WTC11 (cell line): ENCODE measurements around the gene SOCS2. TPM values are rescaled to one million over a fixed set of nuclear protein-coding genes. Genes with fewer than 3 reads are reported as not detected.

Source experiments
- ATAC-seq: fragments of 200-7000 bp; cut with Tn5 transposase; 2 replicates; pipeline ENCODE4 v1.10.0; 2021; ENCODE audit warnings: mild to moderate bottlenecking, moderate library complexity
- CTCF ChIA-PET: fragments of 300-600 bp; sonication (Branson Sonifier 250); formaldehyde crosslinking; loops from one replicate; lab custom pipeline; 2021; ENCODE audit warnings: antibody characterized with exemption; lab: Charles Lee
- POLR2A ChIA-PET: fragments of 350-600 bp; sonication (Branson Sonifier 250); formaldehyde crosslinking; loops from one replicate; lab custom pipeline; 2021; ENCODE audit warnings: antibody characterized with exemption; lab: Charles Lee
- DNase-seq: peaks from one replicate; pipeline ENCODE4 v3.0.0; 2021; ENCODE audit warnings: low spot score
- H3K27ac Mint-ChIP-seq: 2 replicates; pipeline ENCODE4 v1.8.0; 2021; ENCODE audit warnings: mixed read lengths
- H3K27me3 Mint-ChIP-seq: 2 replicates; pipeline ENCODE4 v1.8.0; 2021; ENCODE audit warnings: low read depth, mild to moderate bottlenecking, moderate library complexity, mixed read lengths
- H3K36me3 Mint-ChIP-seq: 2 replicates; pipeline ENCODE4 v1.8.0; 2021; ENCODE audit warnings: mixed read lengths
- H3K4me1 Mint-ChIP-seq: 2 replicates; pipeline ENCODE4 v1.8.0; 2022; ENCODE audit warnings: mixed read lengths
- H3K4me3 Mint-ChIP-seq: 2 replicates; pipeline ENCODE4 v1.8.0; 2021; ENCODE audit warnings: mild to moderate bottlenecking, moderate library complexity, mixed read lengths
- H3K9me3 Mint-ChIP-seq: 2 replicates; pipeline ENCODE4 v1.8.0; 2021; ENCODE audit warnings: mixed read lengths
- CDX4 ChIP-seq: fragments of 250-450 bp; sonication (Bioruptor Pico); IDR thresholded peaks from 2 replicates; pipeline ENCODE4 v1.9.0; 2021; ENCODE audit warnings: moderate library complexity, mild to moderate bottlenecking, inconsistent platforms, borderline replicate concordance
- ERG ChIP-seq: fragments of 250-450 bp; sonication (Bioruptor Pico); IDR thresholded peaks from 2 replicates; pipeline ENCODE4 v1.8.0; 2021; ENCODE audit warnings: mild to moderate bottlenecking
- ETV6 ChIP-seq: sonication (generic); formaldehyde crosslinking; IDR thresholded peaks from 2 replicates; pipeline ENCODE4 v1.8.1; 2022; ENCODE audit warnings: mild to moderate bottlenecking, missing genetic modification reagents
- GABPB1 ChIP-seq: sonication (generic); formaldehyde crosslinking; IDR thresholded peaks from 2 replicates; pipeline ENCODE4 v1.8.1; 2023; ENCODE audit warnings: mild to moderate bottlenecking, missing genetic modification reagents
- MAX ChIP-seq: sonication (generic); formaldehyde crosslinking; IDR thresholded peaks from 2 replicates; pipeline ENCODE4 v1.8.0; 2022; ENCODE audit warnings: mild to moderate bottlenecking, missing genetic modification reagents
- MXD4 ChIP-seq: fragments of 250-450 bp; sonication (Bioruptor Pico); IDR thresholded peaks from 2 replicates; pipeline ENCODE4 v1.8.0; 2021; ENCODE audit warnings: mild to moderate bottlenecking, moderate library complexity, borderline replicate concordance
- NR2C2 ChIP-seq: sonication (generic); formaldehyde crosslinking; IDR thresholded peaks from 2 replicates; pipeline ENCODE4 v1.8.0; 2022; ENCODE audit warnings: mild to moderate bottlenecking, missing genetic modification reagents
- OVOL2 ChIP-seq: fragments of 250-450 bp; sonication (Bioruptor Pico); IDR thresholded peaks from 2 replicates; pipeline ENCODE4 v1.9.0; 2021; ENCODE audit warnings: mild to moderate bottlenecking, borderline replicate concordance
- SMAD4 ChIP-seq: sonication (generic); formaldehyde crosslinking; IDR thresholded peaks from 2 replicates; pipeline ENCODE4 v1.8.0; 2022; ENCODE audit warnings: mild to moderate bottlenecking, missing genetic modification reagents
- USF1 ChIP-seq: sonication (generic); formaldehyde crosslinking; IDR thresholded peaks from 2 replicates; pipeline ENCODE4 v1.8.0; 2022; ENCODE audit warnings: mild to moderate bottlenecking, missing genetic modification reagents
- ZMAT4 ChIP-seq: fragments of 250-450 bp; sonication (Bioruptor Pico); IDR thresholded peaks from 2 replicates; pipeline ENCODE4 v1.9.0; 2021; ENCODE audit warnings: mild to moderate bottlenecking
- ZNF219 ChIP-seq: sonication (generic); formaldehyde crosslinking; IDR thresholded peaks from 2 replicates; pipeline ENCODE4 v1.8.0; 2023; ENCODE audit warnings: missing genetic modification reagents, mild to moderate bottlenecking, borderline replicate concordance
- ZNF317 ChIP-seq: sonication (generic); formaldehyde crosslinking; IDR thresholded peaks from 2 replicates; pipeline ENCODE4 v1.8.1; 2023; ENCODE audit warnings: low read depth, mild to moderate bottlenecking, moderate library complexity, missing genetic modification reagents, borderline replicate concordance
- ZNF416 ChIP-seq: fragments of 250-450 bp; sonication (Bioruptor Pico); IDR thresholded peaks from 2 replicates; pipeline ENCODE4 v1.9.0; 2021; ENCODE audit warnings: mild to moderate bottlenecking, inconsistent platforms
- ZNF423 ChIP-seq: fragments of 250-450 bp; sonication (Bioruptor Pico); IDR thresholded peaks from 2 replicates; pipeline ENCODE4 v2.1.2; 2022; ENCODE audit warnings: mild to moderate bottlenecking, moderate library complexity
- total RNA-seq: library from RNA; stranded (reverse); gene quantifications from 3 replicates; pipeline ENCODE4 v1.2.3, GENCODE V29; 2021
- TF ChIP-seq, protein P1 (sequence below): sonication (generic); formaldehyde crosslinking; conservative IDR thresholded peaks from 2 replicates; pipeline ENCODE4 v1.8.1; 2022; ENCODE audit warnings: mild to moderate bottlenecking, missing genetic modification reagents
- TF ChIP-seq, protein P2 (sequence below): sonication (generic); formaldehyde crosslinking; IDR thresholded peaks from 2 replicates; pipeline ENCODE4 v1.8.0; 2022; ENCODE audit warnings: mild to moderate bottlenecking, missing genetic modification reagents
- TF ChIP-seq, protein P3 (sequence below): sonication (generic); formaldehyde crosslinking; IDR thresholded peaks from 2 replicates; pipeline ENCODE4 v1.8.1; 2022; ENCODE audit warnings: mild to moderate bottlenecking, missing genetic modification reagents, moderate library complexity, borderline replicate concordance
- TF ChIP-seq, protein P4 (sequence below): sonication (generic); formaldehyde crosslinking; IDR thresholded peaks from 2 replicates; pipeline ENCODE4 v1.8.0; 2022; ENCODE audit warnings: mild to moderate bottlenecking, missing genetic modification reagents
- TF ChIP-seq, protein P5 (sequence below): sonication (generic); formaldehyde crosslinking; IDR thresholded peaks from 2 replicates; pipeline ENCODE4 v1.8.1; 2022; ENCODE audit warnings: missing genetic modification reagents, borderline replicate concordance

The SOCS2 gene
- total RNA-seq, 1 experiment from 2014 or later, result 44.4 TPM

GRCh38 chr12:93618891-93619410 is 46.5 kb downstream of the SOCS2 start:
- H3K36me3 Mint-ChIP-seq, result 0 out of 2 replicates have a peak, but pooled peaks cover 5% of the 10 kb centered on the region
- H3K4me1 Mint-ChIP-seq, result peaks cover 30% of the 10 kb centered on the region
- TF ChIP-seq, protein P1, sequence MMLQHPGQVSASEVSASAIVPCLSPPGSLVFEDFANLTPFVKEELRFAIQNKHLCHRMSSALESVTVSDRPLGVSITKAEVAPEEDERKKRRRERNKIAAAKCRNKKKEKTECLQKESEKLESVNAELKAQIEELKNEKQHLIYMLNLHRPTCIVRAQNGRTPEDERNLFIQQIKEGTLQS, result no peak
- TF ChIP-seq ZNF317 (CRISPR knock-in tag) (no peak), USF1 (CRISPR knock-in tag) (no peak), MXD4 (CRISPR knock-in tag) (no peak), GABPB1 (CRISPR knock-in tag) (no peak), NR2C2 (no peak), MAX (CRISPR knock-in tag) (no peak), ETV6 (no peak), ZNF423 (CRISPR knock-in tag) (no peak), ZNF416 (CRISPR knock-in tag) (no peak)
- TF ChIP-seq, protein P2, sequence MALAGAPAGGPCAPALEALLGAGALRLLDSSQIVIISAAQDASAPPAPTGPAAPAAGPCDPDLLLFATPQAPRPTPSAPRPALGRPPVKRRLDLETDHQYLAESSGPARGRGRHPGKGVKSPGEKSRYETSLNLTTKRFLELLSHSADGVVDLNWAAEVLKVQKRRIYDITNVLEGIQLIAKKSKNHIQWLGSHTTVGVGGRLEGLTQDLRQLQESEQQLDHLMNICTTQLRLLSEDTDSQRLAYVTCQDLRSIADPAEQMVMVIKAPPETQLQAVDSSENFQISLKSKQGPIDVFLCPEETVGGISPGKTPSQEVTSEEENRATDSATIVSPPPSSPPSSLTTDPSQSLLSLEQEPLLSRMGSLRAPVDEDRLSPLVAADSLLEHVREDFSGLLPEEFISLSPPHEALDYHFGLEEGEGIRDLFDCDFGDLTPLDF (CRISPR knock-in tag), result no peak
- TF ChIP-seq, protein P3, sequence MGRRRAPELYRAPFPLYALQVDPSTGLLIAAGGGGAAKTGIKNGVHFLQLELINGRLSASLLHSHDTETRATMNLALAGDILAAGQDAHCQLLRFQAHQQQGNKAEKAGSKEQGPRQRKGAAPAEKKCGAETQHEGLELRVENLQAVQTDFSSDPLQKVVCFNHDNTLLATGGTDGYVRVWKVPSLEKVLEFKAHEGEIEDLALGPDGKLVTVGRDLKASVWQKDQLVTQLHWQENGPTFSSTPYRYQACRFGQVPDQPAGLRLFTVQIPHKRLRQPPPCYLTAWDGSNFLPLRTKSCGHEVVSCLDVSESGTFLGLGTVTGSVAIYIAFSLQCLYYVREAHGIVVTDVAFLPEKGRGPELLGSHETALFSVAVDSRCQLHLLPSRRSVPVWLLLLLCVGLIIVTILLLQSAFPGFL (CRISPR knock-in tag), result no peak
- no peak for ATAC-seq
- DNase-seq, result no peak
- H3K27ac Mint-ChIP-seq, result no peak overlapping the region
- ChIA-PET POLR2A (no interaction called here), CTCF (interaction anchor here (1.2 kb wide), 1 partner anchor 483 kb away, joined by 3 read pairs; no protein-coding TSS in a partner anchor)
- no peak overlapping the region for H3K4me3 Mint-ChIP-seq
- no peaks in the 10 kb centered on the region; the same call in 1 of the 2 replicates for H3K27me3 Mint-ChIP-seq
- H3K9me3 Mint-ChIP-seq, result peaks cover 12% of the 10 kb centered on the region

- ATAC-seq, result no peak
- Mint-ChIP-seq H3K4me3 (no peak overlapping the region), H3K9me3 (peaks cover 12% of the 10 kb centered on the region), H3K27ac (no peak overlapping the region), H3K36me3 (0 out of 2 replicates have a peak, but pooled peaks cover 5% of the 10 kb centered on the region), H3K27me3 (no peaks in the 10 kb centered on the region; the same call in 1 of the 2 replicates), H3K4me1 (peaks cover 14% of the 10 kb centered on the region)
- no peak for DNase-seq
- ChIA-PET CTCF (no interaction called here), POLR2A (no interaction called here)
- TF ChIP-seq, protein P4, sequence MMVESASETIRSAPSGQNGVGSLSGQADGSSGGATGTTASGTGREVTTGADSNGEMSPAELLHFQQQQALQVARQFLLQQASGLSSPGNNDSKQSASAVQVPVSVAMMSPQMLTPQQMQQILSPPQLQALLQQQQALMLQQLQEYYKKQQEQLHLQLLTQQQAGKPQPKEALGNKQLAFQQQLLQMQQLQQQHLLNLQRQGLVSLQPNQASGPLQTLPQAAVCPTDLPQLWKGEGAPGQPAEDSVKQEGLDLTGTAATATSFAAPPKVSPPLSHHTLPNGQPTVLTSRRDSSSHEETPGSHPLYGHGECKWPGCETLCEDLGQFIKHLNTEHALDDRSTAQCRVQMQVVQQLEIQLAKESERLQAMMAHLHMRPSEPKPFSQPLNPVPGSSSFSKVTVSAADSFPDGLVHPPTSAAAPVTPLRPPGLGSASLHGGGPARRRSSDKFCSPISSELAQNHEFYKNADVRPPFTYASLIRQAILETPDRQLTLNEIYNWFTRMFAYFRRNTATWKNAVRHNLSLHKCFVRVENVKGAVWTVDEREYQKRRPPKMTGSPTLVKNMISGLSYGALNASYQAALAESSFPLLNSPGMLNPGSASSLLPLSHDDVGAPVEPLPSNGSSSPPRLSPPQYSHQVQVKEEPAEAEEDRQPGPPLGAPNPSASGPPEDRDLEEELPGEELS (CRISPR knock-in tag), result no peak
- TF ChIP-seq, protein P3 (CRISPR knock-in tag), result no peak
- TF ChIP-seq ZMAT4 (CRISPR knock-in tag) (no peak), ERG (no peak), ZNF317 (CRISPR knock-in tag) (no peak), ZNF423 (CRISPR knock-in tag) (no peak), USF1 (CRISPR knock-in tag) (no peak), ZNF219 (CRISPR knock-in tag) (no peak), CDX4 (CRISPR knock-in tag) (no peak), SMAD4 (CRISPR knock-in tag) (no peak), OVOL2 (CRISPR knock-in tag) (no peak)
- TF ChIP-seq, protein P5, sequence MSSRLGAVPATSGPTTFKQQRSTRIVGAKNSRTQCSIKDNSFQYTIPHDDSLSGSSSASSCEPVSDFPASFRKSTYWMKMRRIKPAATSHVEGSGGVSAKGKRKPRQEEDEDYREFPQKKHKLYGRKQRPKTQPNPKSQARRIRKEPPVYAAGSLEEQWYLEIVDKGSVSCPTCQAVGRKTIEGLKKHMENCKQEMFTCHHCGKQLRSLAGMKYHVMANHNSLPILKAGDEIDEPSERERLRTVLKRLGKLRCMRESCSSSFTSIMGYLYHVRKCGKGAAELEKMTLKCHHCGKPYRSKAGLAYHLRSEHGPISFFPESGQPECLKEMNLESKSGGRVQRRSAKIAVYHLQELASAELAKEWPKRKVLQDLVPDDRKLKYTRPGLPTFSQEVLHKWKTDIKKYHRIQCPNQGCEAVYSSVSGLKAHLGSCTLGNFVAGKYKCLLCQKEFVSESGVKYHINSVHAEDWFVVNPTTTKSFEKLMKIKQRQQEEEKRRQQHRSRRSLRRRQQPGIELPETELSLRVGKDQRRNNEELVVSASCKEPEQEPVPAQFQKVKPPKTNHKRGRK (CRISPR knock-in tag), result no peak
Measured at GRCh38 chr12:93621986-93622385, 49.5 kb downstream of the SOCS2 start.
